GM21529 (cell line): ENCODE measurements around the gene SLC45A3.
"Not testable (repeated sequence)": the region's sequence is repeated elsewhere in the genome, so short reads cannot be mapped to it uniquely, and the experiment has no call there.

ENCODE experiments used
- ATAC-seq: cut with Tn5 transposase; IDR thresholded peaks from one replicate; pipeline ENCODE4 v1.9.1; 2021; ENCODE audit not compliant: unreplicated experiment

The SLC45A3 gene

DNA sequence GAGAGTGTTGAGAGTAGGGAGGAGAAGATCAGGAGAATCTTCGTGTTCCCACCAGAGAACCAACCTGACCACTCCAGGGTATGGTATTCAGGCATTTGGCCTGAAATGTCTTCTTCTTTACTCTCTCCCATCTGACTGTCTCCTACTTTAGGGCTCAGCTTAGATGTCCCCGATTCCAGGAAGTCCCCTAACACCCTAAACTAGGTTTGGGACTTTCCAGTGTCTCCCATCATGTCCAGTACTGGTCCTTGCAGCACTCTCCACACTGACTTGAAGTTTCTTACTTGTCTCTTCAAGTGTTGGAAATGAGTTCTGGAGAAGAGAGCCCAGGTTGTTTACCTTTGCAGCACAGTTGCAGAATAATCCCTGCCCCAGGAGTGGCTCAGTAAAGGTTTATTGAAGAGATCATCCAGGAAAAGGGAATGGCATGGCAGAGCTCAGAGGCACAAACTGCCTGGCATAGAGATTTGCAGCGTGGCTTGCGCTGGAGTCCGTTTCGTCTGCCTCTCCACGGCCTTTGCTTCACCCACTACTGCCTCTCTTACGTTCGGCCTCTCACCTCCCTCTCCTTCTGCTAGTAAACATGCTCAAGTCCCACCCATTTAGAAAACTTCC, 42.3 kb downstream of the SLC45A3 start:
- no peak for ATAC-seq

- ATAC-seq = no peak
Observed at GRCh38 chr1:205636732-205637131, 43.6 kb downstream of the SLC45A3 start.

DNA sequence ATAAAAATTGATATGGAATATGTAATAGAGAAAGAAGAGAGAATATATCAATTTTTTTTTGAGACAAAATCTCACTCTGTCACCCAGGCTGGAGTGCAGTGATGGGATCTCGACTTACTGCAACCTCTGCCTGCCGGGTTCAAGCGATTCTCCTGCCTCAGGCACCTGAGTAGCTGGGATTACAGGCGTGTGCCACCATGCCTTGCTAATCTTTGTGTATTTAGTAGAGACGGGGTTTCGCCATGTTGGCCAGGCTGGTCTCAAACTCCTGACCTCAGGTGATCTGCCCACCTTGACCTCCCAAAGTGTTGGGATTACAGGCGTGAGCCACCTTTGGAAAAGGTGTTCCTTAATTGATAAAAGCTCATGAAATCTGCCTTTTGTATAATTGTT, 44.2 kb downstream of the SLC45A3 start:
- not testable (repeated sequence) for ATAC-seq

GRCh38 chr1:205633421-205633976, 46.8 kb downstream of the SLC45A3 start:
- ATAC-seq = no peak

DNA sequence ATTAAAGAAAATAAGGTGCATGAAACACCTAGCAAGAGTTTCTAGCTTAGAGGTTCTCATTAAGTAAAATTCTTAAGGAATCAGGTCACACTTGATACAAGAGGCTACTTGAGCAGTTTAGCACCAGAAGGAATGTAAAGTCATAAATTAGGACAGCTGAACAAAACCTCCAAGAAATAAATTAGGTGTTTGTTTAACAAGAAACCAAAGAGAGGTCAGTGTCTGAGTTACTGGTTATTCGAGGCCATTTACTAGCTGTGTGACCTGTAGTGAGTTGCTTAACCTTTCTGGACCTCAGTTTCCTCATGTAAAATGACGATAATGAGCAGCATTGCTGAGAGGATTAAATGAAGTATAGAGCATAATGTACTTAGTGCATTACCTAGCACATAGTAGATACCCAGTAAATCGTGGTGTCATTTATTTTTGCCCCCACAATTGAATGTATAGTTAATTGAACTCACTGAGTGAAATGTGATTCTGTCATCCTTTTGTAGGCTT, 47.6 kb downstream of the SLC45A3 start:
- ATAC-seq = no peak

GRCh38 chr1:205631768-205632668, 48.3 kb downstream of the SLC45A3 start, which contains the start of gene ELK4:
TSS of gene ELK4 (minus strand) at chr1:205632011. CDS start at chr1:205623882, 8,129 bp downstream.
- peak; percentile 77 for ATAC-seq

DNA sequence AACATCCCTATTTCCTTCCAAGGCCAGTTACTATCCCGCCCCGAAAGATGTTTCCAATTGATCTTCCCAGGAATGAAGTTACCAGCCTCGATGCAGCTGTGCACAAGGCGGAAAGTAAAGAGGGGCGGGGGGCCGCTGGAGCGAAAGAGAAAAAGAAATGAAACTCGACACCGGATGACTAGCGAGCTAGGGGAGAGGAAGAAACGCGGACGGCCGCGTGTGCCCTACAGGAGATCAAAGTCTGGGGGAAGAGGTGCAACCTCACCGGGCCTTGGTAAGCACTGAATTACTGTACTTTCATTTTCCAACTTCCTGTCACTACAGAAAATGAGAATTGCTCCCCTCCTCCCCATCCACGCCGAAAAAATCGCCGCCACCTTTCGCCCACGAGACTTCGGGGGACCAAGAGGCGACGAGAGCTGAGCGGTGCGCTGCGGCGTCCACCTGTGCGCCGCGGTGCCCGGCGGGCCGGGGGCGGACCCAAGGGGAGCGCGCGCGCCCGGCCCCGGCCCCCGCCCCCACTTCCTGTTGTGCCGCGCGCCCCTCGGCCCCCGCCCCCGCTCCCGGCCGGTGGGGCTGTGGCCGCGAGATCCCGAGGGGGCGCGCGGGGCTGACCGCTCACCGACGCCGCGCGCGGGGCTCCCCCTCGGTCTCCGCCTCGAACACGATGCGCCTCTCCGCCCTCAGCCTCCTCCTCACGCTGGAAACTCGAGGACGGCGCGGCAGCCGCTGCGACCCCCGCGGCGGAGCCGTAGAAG, 49.1 kb downstream of the SLC45A3 start:
- ATAC-seq = peak; percentile 61

DNA sequence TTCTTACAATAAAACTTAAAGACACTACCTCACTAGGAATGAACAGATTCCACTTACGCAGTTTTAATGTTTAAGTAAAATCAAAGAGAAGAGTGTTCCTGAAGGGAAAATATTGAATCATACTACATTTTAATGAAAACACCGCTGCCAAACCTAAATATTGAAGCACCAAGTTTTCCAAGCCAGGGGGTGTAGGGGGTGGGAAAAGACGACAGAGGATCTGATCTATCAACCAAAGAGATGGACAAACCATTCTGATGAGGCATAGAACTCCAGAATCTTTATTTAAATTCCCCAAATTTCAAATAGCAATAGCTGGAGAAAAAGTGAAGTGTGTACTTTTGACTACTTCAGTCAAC, 49.7 kb downstream of the SLC45A3 start:
- ATAC-seq = no peak

GRCh38 chr1:205630241-205630640, 50.1 kb downstream of the SLC45A3 start:
- ATAC-seq = no peak

GRCh38 chr1:205629751-205630150, 50.6 kb downstream of the SLC45A3 start:
- ATAC-seq = no peak

GRCh38 chr1:205627956-205628355, 52.4 kb downstream of the SLC45A3 start:
- ATAC-seq = no peak

DNA sequence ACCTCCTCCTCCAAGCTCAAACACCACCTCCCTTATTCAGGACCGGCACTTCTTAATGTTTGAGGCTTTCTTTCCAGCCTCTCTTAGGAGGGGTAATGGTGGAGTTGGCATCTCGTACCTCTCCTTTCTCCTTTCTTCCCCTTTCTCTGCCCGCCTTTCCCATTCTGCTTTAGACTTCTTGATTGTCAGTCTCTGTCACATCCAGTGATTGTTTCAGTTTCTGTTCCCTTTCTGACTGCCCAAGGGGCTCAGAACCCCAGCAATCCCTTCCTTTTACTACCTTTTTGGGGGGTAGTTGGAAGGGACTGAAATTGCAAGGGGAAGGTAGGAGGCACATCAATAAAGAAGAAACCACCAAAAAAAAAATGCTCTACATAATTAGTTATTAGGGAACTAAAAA, 54.1 kb downstream of the SLC45A3 start:
- ATAC-seq = no peak

DNA sequence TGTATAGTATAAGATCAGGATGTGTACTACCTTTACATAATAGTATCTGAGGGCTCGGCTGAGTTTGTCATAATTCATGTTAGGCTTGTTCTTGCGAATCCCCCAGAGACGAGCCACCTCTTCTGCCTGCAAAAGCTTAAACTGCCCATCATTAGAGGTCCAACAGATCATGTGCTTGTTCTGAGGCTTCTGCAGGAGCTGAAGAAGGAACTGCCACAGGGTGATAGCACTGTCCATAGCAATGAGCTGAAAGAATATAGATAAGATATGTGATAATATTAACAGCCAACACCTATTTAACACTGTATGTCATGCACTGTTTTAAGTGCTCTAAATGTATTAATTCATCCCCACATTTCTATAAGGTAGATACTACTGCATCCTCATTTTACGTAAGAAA, 56.7 kb downstream of the SLC45A3 start:
- ATAC-seq = no peak

- ATAC-seq = no peak
Observed at GRCh38 chr1:205620269-205620668, 60.0 kb downstream of the SLC45A3 start.

- no peak for ATAC-seq
Observed at GRCh38 chr1:205619376-205619775, 60.9 kb downstream of the SLC45A3 start.

DNA sequence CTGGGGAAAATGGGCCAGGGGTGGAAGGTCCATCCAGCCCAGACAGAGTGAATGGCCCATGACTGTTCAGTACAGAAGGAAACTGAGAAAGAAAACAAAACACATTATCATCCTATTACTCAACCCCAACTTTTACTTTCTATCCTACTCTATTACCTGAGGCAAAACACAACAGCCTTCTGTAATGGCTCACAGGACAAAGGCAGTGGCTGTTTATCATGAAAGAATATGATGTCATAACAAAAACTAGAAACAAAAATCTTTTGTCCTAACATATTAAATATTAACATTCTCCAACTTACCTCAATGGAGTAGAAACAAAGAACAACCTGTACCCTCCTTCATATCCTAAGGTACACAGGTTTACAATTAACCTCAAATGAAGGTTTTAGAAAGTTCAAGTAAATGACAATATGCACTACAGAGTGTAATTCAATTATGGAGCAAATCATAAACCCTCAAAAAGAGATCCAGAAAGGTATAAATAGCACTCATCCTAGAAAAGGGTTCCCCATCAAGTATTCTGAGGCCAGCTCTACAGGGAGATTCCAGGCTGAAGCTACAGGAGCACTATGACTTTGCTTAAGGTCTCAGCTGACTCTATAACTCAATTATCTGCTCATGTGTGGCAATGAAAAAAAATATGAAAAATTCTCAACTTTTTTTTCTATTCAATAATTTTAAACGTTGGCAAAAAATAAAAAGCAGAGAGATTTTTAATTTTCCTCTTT, 63.6 kb downstream of the SLC45A3 start:
- peak; percentile 82 for ATAC-seq

DNA sequence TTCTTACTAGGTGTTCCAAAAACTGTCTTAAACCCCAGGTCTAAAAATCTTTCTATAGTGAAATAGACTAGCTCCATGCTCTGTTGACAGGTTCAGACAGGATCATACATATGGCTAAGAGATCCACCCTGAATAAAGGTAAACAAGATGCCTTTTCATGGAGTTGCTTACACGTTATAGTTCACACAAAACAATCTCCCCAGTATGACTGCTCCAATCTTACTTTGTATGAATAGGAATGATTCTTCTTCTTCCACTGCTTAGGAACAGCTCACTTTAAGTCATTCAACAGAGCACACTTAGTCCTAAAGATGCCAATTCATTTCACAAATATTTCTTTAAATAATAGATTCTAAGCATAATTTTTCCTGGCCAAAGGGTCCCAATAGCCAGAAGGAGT, 64.5 kb downstream of the SLC45A3 start:
- ATAC-seq = no peak

- no peak for ATAC-seq
Observed at GRCh38 chr1:205613854-205614412, 66.4 kb downstream of the SLC45A3 start.

DNA sequence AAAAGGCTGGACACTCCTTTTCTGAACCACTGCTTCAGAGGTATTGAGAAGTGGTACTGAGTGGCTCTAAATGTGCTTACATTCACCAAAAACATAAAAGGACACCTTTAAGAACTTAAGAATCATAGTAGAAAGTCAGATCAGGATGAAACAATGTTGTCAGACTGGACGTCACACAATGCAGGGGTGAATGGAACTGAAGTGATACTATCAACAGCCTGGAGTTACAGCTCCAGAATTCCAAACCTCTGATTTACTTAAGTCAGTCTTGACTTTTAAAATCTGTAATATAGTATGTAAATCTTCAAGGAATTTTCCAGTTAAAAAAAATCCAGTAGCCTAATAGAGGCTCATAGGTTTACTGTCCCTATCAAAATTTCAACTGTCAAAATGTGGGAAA, 67.8 kb downstream of the SLC45A3 start:
- no peak for ATAC-seq

GRCh38 chr1:205612104-205612503, 68.2 kb downstream of the SLC45A3 start:
- ATAC-seq = no peak
